ENCODE measurements around the gene CAMSAP1. TPM values are rescaled to one million over a fixed set of nuclear protein-coding genes. Genes with fewer than 3 reads are reported as not detected.

Gene CAMSAP1
- total RNA-seq, 1 experiment from 2014 or later = 24.8 TPM

DNA sequence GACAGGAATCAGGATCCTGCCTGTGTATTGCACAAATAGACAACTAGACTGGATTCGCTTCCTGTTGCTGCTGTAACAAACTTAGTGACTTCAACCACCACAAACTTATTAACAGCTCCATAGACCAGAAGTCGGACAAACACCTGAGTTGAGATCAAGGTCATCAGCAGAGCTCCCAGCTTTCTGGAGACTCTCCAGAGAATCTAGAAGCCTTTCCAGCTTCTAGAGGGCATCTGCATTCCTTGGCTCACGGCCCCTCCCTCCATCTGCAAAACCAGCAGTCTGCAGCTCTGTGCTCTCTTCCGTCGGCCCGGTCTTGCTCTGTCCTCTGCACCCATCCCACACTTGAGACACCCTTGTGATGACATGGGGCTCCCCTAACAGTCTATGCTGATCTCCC, 106.3 kb downstream of the CAMSAP1 start:
- no peaks in the 10 kb centered on the region for H3K36me3 ChIP-seq (ENCODE audit: control insufficient read depth, insufficient read depth, low read length)
- no peaks in the 10 kb centered on the region for H3K4me1 ChIP-seq (ENCODE audit: control insufficient read depth, insufficient read depth, low read length)
- BruUV-seq (replicated peaks) = no TSS peak
- no peak overlapping the region for H3K27ac ChIP-seq (ENCODE audit: low read length)
- ATAC-seq (no peak), DNase-seq (ENCODE audit: low read depth, low spot score) (no peak)
- H3K9me3 ChIP-seq (ENCODE audit: control insufficient read depth, insufficient read depth, low read depth, low read length) = no peaks in the 10 kb centered on the region
- no peak overlapping the region for H3K4me3 ChIP-seq (ENCODE audit: low read depth in 2 of 2, low read length in 2 of 2)
- intact Hi-C loops (cut with micrococcal nuclease; ENCODE audit: unreplicated experiment) = no loop called here
- POLR2A ChIA-PET = no interaction called here
- in situ Hi-C loops (cut with HindIII; ENCODE audit: low pct_unique_long_range_greater_than_20kb, low sequenced_read_pairs) = no loop called here
- TF ChIP-seq POLR2AphosphoS5 (IDR thresholded peaks at IDR 0.05; ENCODE audit: low read depth, low read length) (no peak), TCF7L2 (IDR thresholded peaks at IDR 0.05; ENCODE audit: low read depth, low read length) (no peak), REST (IDR thresholded peaks at IDR 0.05; ENCODE audit: insufficient read depth in 1 of 2, low read depth in 2 of 2, low read length in 1 of 2) (no peak), SIN3A (IDR thresholded peaks at IDR 0.05; ENCODE audit: borderline replicate concordance, insufficient read depth, low read depth, low read length) (no peak), CTCF (IDR thresholded peaks at IDR 0.05) (no peak)
- CTCF ChIA-PET = no interaction called here
- H3K27me3 ChIP-seq (ENCODE audit: control insufficient read depth, insufficient read depth, low read length) = no peaks in the 10 kb centered on the region

GRCh38 chr9:135799261-135799660, 108.1 kb downstream of the CAMSAP1 start:
- Histone ChIP-seq H3K4me1 (ENCODE audit: control insufficient read depth, insufficient read depth, low read length) (no peaks in the 10 kb centered on the region), H3K36me3 (ENCODE audit: control insufficient read depth, insufficient read depth, low read length) (no peaks in the 10 kb centered on the region), H3K27ac (ENCODE audit: low read length) (no peak overlapping the region), H3K4me3 (ENCODE audit: low read depth in 2 of 2, low read length in 2 of 2) (no peak overlapping the region), H3K27me3 (ENCODE audit: control insufficient read depth, insufficient read depth, low read length) (no peaks in the 10 kb centered on the region), H3K9me3 (ENCODE audit: control insufficient read depth, insufficient read depth, low read depth, low read length) (no peaks in the 10 kb centered on the region)
- TF ChIP-seq POLR2AphosphoS5 (IDR thresholded peaks at IDR 0.05; ENCODE audit: low read depth, low read length) = no peak
- TF ChIP-seq REST (IDR thresholded peaks at IDR 0.05; ENCODE audit: insufficient read depth in 1 of 2, low read depth in 2 of 2, low read length in 1 of 2) = no peak
- no peak for TF ChIP-seq SIN3A (IDR thresholded peaks at IDR 0.05; ENCODE audit: borderline replicate concordance, insufficient read depth, low read depth, low read length)
- TF ChIP-seq CTCF (IDR thresholded peaks at IDR 0.05) = no peak
- TF ChIP-seq TCF7L2 (IDR thresholded peaks at IDR 0.05; ENCODE audit: low read depth, low read length) = no peak
- POLR2A ChIA-PET = interaction anchor here (0.6 kb wide), 1 partner anchor 141 kb away, joined by 4 read pairs; no protein-coding TSS in a partner anchor
- in situ Hi-C loops (cut with HindIII; ENCODE audit: low pct_unique_long_range_greater_than_20kb, low sequenced_read_pairs) = no loop called here
- DNase-seq (ENCODE audit: low read depth, low spot score) (no peak), ATAC-seq (no peak)
- CTCF ChIA-PET = no interaction called here
- intact Hi-C loops (cut with micrococcal nuclease; ENCODE audit: unreplicated experiment) = no loop called here
- no TSS peak for BruUV-seq (replicated peaks)
